ENCODE measurements around the gene GPR162. TPM values are rescaled to one million over a fixed set of nuclear protein-coding genes. Genes with fewer than 3 reads are reported as not detected.
A peak's percentile ranks its signal among the peaks of the same experiment; 100 is the strongest.

GPR162 gene
- polyA plus RNA-seq, 1 donor from 2014 or later, result 82.8 TPM

DNA sequence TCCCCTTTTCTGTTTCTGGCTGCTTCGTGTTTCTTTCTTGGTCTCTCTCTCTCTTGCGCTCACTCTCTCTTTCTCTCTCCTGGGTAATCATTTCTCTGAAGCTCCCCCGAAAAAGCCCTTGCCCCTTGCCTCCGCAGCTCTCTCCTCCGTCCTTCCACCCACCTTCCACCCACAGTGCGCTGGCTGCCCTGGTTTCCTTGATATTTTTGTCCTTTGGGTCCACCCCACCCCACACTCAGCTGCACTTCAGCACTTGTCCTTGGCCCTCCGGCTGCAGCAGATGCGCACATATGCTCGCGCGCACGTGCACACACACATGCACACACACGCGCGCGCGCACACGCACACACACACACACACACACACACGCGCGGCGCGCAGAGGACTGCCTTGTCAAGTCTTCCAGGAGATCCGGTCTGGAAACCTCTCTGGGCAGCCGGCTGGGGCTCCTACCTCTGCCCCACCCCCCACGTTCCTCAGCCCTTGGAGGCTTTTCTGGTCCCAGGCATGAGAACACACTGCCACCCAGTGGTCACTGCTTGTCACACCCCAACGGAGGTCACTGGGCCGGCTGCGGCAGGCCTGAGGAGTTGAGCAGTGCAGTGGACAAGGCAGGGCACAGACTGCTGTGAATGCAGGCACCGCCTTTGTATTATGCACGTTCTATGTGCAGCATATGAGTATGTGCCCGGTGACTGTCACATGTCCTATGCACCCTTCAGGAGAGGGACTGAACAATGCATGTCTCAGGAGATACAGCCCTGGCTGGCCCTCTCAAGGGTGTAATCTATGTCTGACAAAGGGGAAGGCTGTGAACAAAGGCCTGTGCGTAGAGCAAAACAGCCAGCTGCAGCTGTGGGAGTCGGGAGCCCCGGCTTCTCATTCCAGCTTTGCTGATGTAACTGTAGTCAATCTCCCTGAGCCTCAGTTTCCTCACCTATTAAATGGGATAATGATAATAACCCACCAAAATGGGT lies 42.8 kb upstream of the GPR162 start:
- no peak overlapping the region for H2AFZ ChIP-seq (ENCODE audit: low read depth, low read length)

DNA sequence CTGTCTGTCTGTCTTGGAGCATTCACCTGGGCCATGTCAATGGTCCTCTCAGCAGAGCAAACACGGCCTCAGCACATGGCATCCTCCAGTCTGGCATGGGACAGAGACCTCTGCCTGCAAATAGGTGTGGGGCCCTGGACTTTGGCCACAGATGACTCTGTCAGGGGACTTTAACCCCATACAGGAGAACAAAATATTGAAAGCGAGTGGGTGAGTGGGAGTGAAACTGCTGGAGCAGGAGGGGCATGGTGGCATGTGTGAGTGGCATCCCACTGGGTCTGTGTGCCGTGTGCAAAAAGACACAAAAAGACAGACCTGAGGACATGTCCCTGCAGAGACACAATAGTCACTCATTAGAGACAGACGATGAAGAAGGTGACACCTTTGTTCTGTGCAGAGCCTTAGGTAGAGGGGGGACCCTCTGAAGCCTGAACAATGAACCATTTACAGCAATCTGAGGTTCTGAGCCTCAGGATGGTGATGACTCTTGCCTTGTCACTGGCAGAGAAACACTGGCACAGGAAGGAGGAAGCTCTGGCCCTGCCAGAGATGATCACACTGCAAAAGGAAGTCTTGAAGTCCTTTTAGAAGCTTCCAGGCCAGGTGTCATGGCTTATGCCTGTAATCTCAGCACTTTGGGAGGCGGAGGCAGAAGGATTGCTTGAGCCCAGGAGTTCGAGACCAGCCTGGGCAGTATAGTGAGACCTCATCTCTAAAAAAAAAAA lies 41.8 kb upstream of the GPR162 start:
- H3K27ac ChIP-seq (ENCODE audit: low read length), result peak overlapping the region; percentile 79
- no peak overlapping the region for H2AFZ ChIP-seq (ENCODE audit: low read depth, low read length)
- peaks cover 3% of the 10 kb centered on the region for H3K36me3 ChIP-seq (ENCODE audit: insufficient read depth, low read length)
- no peaks in the 10 kb centered on the region for H3K79me2 ChIP-seq (replicated peaks; ENCODE audit: insufficient read depth, low read length)
- H3K9ac ChIP-seq (ENCODE audit: low read length), result peak overlapping the region; percentile 62
- no peak overlapping the region for H3K4me3 ChIP-seq (ENCODE audit: low read length)
- no peaks in the 10 kb centered on the region for H3K27me3 ChIP-seq (ENCODE audit: insufficient read depth, low read depth, low read length)
- H3F3A ChIP-seq (ENCODE audit: insufficient read depth, low read length, poor library complexity, severe bottlenecking), result no peaks in the 10 kb centered on the region
- H4K20me1 ChIP-seq (ENCODE audit: insufficient read depth), result no peaks in the 10 kb centered on the region
- TF ChIP-seq MXI1 (conservative IDR thresholded peaks at IDR 0.05; ENCODE audit: poor library complexity, severe bottlenecking), result no peak
- TF ChIP-seq TAF1 (IDR thresholded peaks at IDR 0.05; ENCODE audit: low read depth), result no peak
- no peak overlapping the region for H3K4me2 ChIP-seq (ENCODE audit: low read length)
- no peaks in the 10 kb centered on the region for H3K9me2 ChIP-seq (ENCODE audit: insufficient read depth, low read length)
- H3K9me3 ChIP-seq (ENCODE audit: low read length), result no peaks in the 10 kb centered on the region

More for the DNA sequence above, 42.8 kb upstream of the GPR162 start:
- no peaks in the 10 kb centered on the region for H3F3A ChIP-seq (ENCODE audit: insufficient read depth, low read length, poor library complexity, severe bottlenecking)
- H3K9me3 ChIP-seq (ENCODE audit: low read length), result no peaks in the 10 kb centered on the region
- H3K79me2 ChIP-seq (replicated peaks; ENCODE audit: insufficient read depth, low read length), result no peaks in the 10 kb centered on the region
- peak overlapping the region; percentile 55 for H3K4me3 ChIP-seq (ENCODE audit: low read length)
- TF ChIP-seq, protein P1, sequence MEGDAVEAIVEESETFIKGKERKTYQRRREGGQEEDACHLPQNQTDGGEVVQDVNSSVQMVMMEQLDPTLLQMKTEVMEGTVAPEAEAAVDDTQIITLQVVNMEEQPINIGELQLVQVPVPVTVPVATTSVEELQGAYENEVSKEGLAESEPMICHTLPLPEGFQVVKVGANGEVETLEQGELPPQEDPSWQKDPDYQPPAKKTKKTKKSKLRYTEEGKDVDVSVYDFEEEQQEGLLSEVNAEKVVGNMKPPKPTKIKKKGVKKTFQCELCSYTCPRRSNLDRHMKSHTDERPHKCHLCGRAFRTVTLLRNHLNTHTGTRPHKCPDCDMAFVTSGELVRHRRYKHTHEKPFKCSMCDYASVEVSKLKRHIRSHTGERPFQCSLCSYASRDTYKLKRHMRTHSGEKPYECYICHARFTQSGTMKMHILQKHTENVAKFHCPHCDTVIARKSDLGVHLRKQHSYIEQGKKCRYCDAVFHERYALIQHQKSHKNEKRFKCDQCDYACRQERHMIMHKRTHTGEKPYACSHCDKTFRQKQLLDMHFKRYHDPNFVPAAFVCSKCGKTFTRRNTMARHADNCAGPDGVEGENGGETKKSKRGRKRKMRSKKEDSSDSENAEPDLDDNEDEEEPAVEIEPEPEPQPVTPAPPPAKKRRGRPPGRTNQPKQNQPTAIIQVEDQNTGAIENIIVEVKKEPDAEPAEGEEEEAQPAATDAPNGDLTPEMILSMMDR (IDR thresholded peaks at IDR 0.05; ENCODE audit: poor library complexity, severe bottlenecking), result peak; percentile 99
- peak; percentile 98 for TF ChIP-seq SMC3 (conservative IDR thresholded peaks at IDR 0.05; ENCODE audit: poor library complexity)
- TF ChIP-seq RAD21 (conservative IDR thresholded peaks at IDR 0.05), result peak; percentile 98
- TF ChIP-seq, protein P2, sequence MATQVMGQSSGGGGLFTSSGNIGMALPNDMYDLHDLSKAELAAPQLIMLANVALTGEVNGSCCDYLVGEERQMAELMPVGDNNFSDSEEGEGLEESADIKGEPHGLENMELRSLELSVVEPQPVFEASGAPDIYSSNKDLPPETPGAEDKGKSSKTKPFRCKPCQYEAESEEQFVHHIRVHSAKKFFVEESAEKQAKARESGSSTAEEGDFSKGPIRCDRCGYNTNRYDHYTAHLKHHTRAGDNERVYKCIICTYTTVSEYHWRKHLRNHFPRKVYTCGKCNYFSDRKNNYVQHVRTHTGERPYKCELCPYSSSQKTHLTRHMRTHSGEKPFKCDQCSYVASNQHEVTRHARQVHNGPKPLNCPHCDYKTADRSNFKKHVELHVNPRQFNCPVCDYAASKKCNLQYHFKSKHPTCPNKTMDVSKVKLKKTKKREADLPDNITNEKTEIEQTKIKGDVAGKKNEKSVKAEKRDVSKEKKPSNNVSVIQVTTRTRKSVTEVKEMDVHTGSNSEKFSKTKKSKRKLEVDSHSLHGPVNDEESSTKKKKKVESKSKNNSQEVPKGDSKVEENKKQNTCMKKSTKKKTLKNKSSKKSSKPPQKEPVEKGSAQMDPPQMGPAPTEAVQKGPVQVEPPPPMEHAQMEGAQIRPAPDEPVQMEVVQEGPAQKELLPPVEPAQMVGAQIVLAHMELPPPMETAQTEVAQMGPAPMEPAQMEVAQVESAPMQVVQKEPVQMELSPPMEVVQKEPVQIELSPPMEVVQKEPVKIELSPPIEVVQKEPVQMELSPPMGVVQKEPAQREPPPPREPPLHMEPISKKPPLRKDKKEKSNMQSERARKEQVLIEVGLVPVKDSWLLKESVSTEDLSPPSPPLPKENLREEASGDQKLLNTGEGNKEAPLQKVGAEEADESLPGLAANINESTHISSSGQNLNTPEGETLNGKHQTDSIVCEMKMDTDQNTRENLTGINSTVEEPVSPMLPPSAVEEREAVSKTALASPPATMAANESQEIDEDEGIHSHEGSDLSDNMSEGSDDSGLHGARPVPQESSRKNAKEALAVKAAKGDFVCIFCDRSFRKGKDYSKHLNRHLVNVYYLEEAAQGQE (IDR thresholded peaks at IDR 0.05; ENCODE audit: borderline replicate concordance), result peak; percentile 53
- TF ChIP-seq EP300 (conservative IDR thresholded peaks at IDR 0.05; ENCODE audit: poor library complexity, severe bottlenecking), result peak; percentile 73
- no peak for TF ChIP-seq POLR2AphosphoS5 (IDR thresholded peaks at IDR 0.05)
- peak; percentile 91 for TF ChIP-seq MXI1 (conservative IDR thresholded peaks at IDR 0.05; ENCODE audit: poor library complexity, severe bottlenecking)
- no peak for TF ChIP-seq EZH2 (IDR thresholded peaks at IDR 0.05; ENCODE audit: borderline replicate concordance, insufficient read depth, low read length, poor library complexity, severe bottlenecking)
- TF ChIP-seq TAF1 (IDR thresholded peaks at IDR 0.05; ENCODE audit: low read depth), result peak; percentile 51
- no peaks in the 10 kb centered on the region for H4K20me1 ChIP-seq (ENCODE audit: insufficient read depth)
- H3K4me2 ChIP-seq (ENCODE audit: low read length), result peak overlapping the region; percentile 6
- no peaks in the 10 kb centered on the region for H3K27me3 ChIP-seq (ENCODE audit: insufficient read depth, low read depth, low read length)
- H3K9ac ChIP-seq (ENCODE audit: low read length), result peak overlapping the region; percentile 62
- H3K36me3 ChIP-seq (ENCODE audit: insufficient read depth, low read length), result peaks cover 3% of the 10 kb centered on the region
- peak overlapping the region; percentile 79 for H3K27ac ChIP-seq (ENCODE audit: low read length)
- H3K9me2 ChIP-seq (ENCODE audit: insufficient read depth, low read length), result no peaks in the 10 kb centered on the region

All from neural cell (in vitro differentiated cells).